Peyer's patch (tissue), 4 donors: ENCODE results near the gene TNIK. TPM values are rescaled to one million over a fixed set of nuclear protein-coding genes. Genes with fewer than 3 reads are reported as not detected.
"Not testable (repeated sequence)": the region's sequence is repeated elsewhere in the genome, so short reads cannot be mapped to it uniquely, and the experiment has no call there.

Experiments used
- DNase-seq, 3 donors: peaks; one replicate each; pipeline ENCODE4 v3.0.0-alpha.2; 2017 to 2019
- H3K27ac ChIP-seq, 4 donors: fragments of 200-600 bp; sonication (generic); one replicate each; pipeline ENCODE4 v1.5.1; 2016 to 2019
- H3K27me3 ChIP-seq, 2 donors: fragments of 200-600 bp; sonication (generic); one replicate each; pipeline ENCODE4 v1.5.1; 2019
- H3K36me3 ChIP-seq, 3 donors: fragments of 200-600 bp; sonication (generic); one replicate each; pipeline ENCODE4 v1.5.1; 2016 to 2019
- H3K4me1 ChIP-seq, 4 donors: fragments of 200-600 bp; sonication (generic); one replicate each; pipeline ENCODE4 v1.5.1; 2016 to 2019
- H3K4me3 ChIP-seq, 4 donors: fragments of 200-600 bp; sonication (generic); 1 replicate in 3 of 4; 2 replicates in 1 of 4; pipeline ENCODE4 v1.5.1; 2016 to 2019; ENCODE audit warnings: mild to moderate bottlenecking in 1 of 4
- H3K9me3 ChIP-seq, 4 donors: fragments of 200-600 bp; sonication (generic); one replicate each; pipeline ENCODE4 v1.5.1; 2016 to 2019; ENCODE audit warnings: mild to moderate bottlenecking in 1 of 4
- POLR2A ChIP-seq, 2 donors: fragments of 450-650 bp; IDR thresholded peaks; one replicate each; pipeline ENCODE4 v1.5.1; 2017; ENCODE audit warnings: antibody characterized with exemption in 2 of 2, mild to moderate bottlenecking in 2 of 2, moderate library complexity in 2 of 2
- total RNA-seq, 4 donors: library from RNA; depleted of rRNA; stranded (reverse); fragments of >200 nt; gene quantifications; one replicate each; pipeline ENCODE4 v1.1.0, GENCODE V29; 2016
- TF ChIP-seq, protein P1 (sequence below), 6 experiments: fragments of 450-650 bp in 4 of 6; fragments of 200-600 bp in 2 of 6; sonication (generic) in 1 of 6; IDR thresholded peaks; one replicate each; pipeline ENCODE4 v1.5.1; 2017 to 2019; ENCODE audit warnings: antibody characterized with exemption in 6 of 6, mild to moderate bottlenecking in 3 of 6, moderate library complexity in 1 of 6

TNIK gene
- total RNA-seq, 4 donors from 2014 or later = 37.1 to 84.8 (median 74.4) TPM

- H3K9me3 ChIP-seq = no peaks in the 10 kb centered on the region
- H3K4me3 ChIP-seq = no peak overlapping the region
- H3K4me1 ChIP-seq = no peaks in the 10 kb centered on the region
- TF ChIP-seq, protein P1, sequence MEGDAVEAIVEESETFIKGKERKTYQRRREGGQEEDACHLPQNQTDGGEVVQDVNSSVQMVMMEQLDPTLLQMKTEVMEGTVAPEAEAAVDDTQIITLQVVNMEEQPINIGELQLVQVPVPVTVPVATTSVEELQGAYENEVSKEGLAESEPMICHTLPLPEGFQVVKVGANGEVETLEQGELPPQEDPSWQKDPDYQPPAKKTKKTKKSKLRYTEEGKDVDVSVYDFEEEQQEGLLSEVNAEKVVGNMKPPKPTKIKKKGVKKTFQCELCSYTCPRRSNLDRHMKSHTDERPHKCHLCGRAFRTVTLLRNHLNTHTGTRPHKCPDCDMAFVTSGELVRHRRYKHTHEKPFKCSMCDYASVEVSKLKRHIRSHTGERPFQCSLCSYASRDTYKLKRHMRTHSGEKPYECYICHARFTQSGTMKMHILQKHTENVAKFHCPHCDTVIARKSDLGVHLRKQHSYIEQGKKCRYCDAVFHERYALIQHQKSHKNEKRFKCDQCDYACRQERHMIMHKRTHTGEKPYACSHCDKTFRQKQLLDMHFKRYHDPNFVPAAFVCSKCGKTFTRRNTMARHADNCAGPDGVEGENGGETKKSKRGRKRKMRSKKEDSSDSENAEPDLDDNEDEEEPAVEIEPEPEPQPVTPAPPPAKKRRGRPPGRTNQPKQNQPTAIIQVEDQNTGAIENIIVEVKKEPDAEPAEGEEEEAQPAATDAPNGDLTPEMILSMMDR (IDR thresholded peaks at IDR 0.05) = no peak
- no peak for TF ChIP-seq POLR2A (IDR thresholded peaks at IDR 0.05)
- no peaks in the 10 kb centered on the region for H3K36me3 ChIP-seq
- DNase-seq = no peak
- H3K27ac ChIP-seq = peak overlapping the region in 1 of 4 donors; percentile 15
- H3K27me3 ChIP-seq = no peaks in the 10 kb centered on the region
Observed at GRCh38 chr3:171295484-171296373, 164.5 kb downstream of the TNIK start.

DNA sequence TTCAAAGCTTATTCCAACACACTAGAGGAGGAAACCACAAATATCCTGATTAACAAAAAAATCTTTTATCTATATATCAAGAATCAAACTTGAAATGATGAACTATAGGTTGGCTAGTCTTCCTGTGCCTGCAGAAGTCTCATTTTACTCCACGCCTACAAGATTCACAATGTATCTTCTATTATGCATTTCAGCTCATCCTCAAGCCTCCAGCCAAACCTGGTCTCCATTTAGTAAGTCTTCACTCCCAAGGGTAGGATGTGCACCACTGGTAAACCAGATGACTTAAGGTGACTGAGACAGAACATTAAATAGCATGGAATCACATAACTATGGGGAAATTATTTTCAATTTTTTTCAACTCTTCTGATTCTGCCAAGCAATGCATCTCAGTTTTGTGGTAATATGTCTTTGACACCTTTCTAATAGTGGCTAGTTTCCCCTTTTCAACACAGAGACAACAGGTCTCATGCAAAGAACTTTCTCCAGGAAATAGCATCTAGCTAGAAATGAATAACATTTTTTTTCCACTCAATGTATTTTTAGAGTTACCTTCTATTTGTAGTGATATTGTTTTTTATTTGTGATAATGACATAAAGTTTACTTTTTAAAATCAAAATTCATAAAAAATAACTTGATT, 166.9 kb downstream of the TNIK start:
- H3K9me3 ChIP-seq = no peaks in the 10 kb centered on the region
- H3K36me3 ChIP-seq = no peaks in the 10 kb centered on the region
- H3K4me3 ChIP-seq = no peak overlapping the region
- H3K27me3 ChIP-seq = no peaks in the 10 kb centered on the region
- H3K27ac ChIP-seq = no peak overlapping the region
- no peak for TF ChIP-seq POLR2A (IDR thresholded peaks at IDR 0.05)
- TF ChIP-seq, protein P1 (IDR thresholded peaks at IDR 0.05) = no peak
- H3K4me1 ChIP-seq = no peaks in the 10 kb centered on the region
- no peak for DNase-seq

DNA sequence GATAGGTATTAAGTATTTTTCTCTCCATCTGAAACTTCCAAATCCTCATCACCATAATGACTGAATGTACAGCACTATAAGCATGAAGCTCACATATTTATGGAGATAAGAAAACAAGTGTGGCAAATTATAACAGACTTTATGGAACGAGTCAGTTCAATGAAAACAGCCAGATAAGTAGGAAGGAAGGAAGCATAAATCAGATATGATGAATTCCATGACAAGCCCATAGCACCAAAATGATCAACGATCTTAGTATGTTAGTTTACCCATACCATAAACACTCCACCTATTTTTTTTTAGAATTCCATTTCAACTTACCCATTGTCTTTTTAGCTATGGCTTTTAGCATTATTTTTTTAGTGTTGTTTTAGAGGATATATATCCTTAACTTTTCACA, 169.5 kb downstream of the TNIK start:
- Histone ChIP-seq H3K27ac (no peak overlapping the region), H3K36me3 (no peaks in the 10 kb centered on the region), H3K4me3 (no peak overlapping the region), H3K9me3 (no peaks in the 10 kb centered on the region), H3K4me1 (peaks cover 0 to 8% (median 0%) of the 10 kb centered on the region in 4 donors), H3K27me3 (no peaks in the 10 kb centered on the region)
- TF ChIP-seq POLR2A (IDR thresholded peaks at IDR 0.05) = no peak
- TF ChIP-seq, protein P1 (IDR thresholded peaks at IDR 0.05) = no peak
- DNase-seq = no peak

GRCh38 chr3:171289291-171289690, 170.9 kb downstream of the TNIK start:
- Histone ChIP-seq H3K27me3 (no peaks in the 10 kb centered on the region), H3K4me1 (peaks cover 0 to 8% (median 0%) of the 10 kb centered on the region in 4 donors), H3K4me3 (no peak overlapping the region), H3K9me3 (no peaks in the 10 kb centered on the region), H3K36me3 (no peaks in the 10 kb centered on the region), H3K27ac (no peak overlapping the region)
- no peak for DNase-seq
- TF ChIP-seq, protein P1 (IDR thresholded peaks at IDR 0.05) = no peak
- TF ChIP-seq POLR2A (IDR thresholded peaks at IDR 0.05) = no peak

- H3K36me3 ChIP-seq, DNase-seq, H3K4me1 ChIP-seq, H3K27me3 ChIP-seq, H3K27ac ChIP-seq, H3K9me3 ChIP-seq, H3K4me3 ChIP-seq: not testable (repeated sequence)
Observed at GRCh38 chr3:171287761-171288160, 172.4 kb downstream of the TNIK start.

DNA sequence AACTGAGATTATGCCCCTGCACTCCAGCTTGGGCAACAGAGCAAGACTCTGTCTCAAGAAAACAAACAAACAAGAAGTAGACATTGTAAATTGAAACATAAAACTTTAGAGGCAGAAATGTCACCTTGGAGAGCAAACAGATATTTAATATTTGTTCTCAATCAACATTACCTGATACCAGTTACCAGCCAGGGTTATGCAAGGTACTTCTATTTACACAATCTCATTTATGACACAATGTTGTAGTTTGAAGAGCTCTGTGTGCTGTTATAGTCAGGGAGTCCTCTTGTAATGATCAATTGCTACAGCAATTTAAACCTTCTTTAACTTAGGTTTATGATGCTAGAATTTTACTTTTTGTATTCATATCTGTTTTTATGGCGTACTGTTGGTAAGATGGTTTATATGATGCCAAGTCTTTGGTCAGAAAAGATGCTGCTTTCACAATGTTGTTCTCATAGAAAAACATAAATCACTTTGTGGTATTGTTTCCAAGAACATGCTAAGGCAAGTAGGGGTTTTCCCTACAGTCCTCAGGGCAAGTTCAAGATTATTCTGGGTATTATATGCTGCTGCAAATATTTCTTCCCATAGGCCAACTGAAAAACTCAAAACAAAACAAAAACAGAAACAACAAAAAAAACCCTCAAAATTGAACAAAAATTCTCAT, 173.5 kb downstream of the TNIK start:
- H3K4me1 ChIP-seq = peaks cover 0 to 8% (median 0%) of the 10 kb centered on the region in 4 donors
- no peak overlapping the region for H3K4me3 ChIP-seq
- H3K36me3 ChIP-seq = no peaks in the 10 kb centered on the region
- no peak for DNase-seq
- H3K9me3 ChIP-seq = no peaks in the 10 kb centered on the region
- no peak overlapping the region for H3K27ac ChIP-seq
- TF ChIP-seq, protein P1 (IDR thresholded peaks at IDR 0.05) = no peak
- TF ChIP-seq POLR2A (IDR thresholded peaks at IDR 0.05) = no peak
- H3K27me3 ChIP-seq = no peaks in the 10 kb centered on the region
